GM12873 (cell line): ENCODE measurements around the gene GPR6.

Experiments used
- CTCF ChIP-seq: IDR thresholded peaks from 2 replicates; pipeline ENCODE4 v1.5.1; 2012; ENCODE audit warnings: low read depth, mild to moderate bottlenecking, moderate library complexity, low read length, control low read depth; ENCODE audit not compliant: insufficient read depth; ENCODE audit errors: missing control alignments

The GPR6 gene

GRCh38 chr6:109999740-110000139 is 21.6 kb downstream of the GPR6 start:
- TF ChIP-seq CTCF, result no peak

- no peak for TF ChIP-seq CTCF
These were observed 24.6 kb downstream of the GPR6 start for GRCh38 chr6:110002676-110003075.

- no peak for TF ChIP-seq CTCF
These were observed 35.3 kb downstream of the GPR6 start for GRCh38 chr6:110013386-110013785.

GRCh38 chr6:110015206-110015605 is 37.1 kb downstream of the GPR6 start:
- no peak for TF ChIP-seq CTCF

GRCh38 chr6:110017306-110017705 is 39.2 kb downstream of the GPR6 start:
- no peak for TF ChIP-seq CTCF

GRCh38 chr6:110017946-110018345 is 39.8 kb downstream of the GPR6 start:
- no peak for TF ChIP-seq CTCF

- no peak for TF ChIP-seq CTCF
These were observed 40.4 kb downstream of the GPR6 start for GRCh38 chr6:110018486-110018885.
